Measurements from ENCODE around the gene CAMKK2. TPM values are rescaled to one million over a fixed set of nuclear protein-coding genes. Genes with fewer than 3 reads are reported as not detected.
"Not testable (repeated sequence)": the region's sequence is repeated elsewhere in the genome, so short reads cannot be mapped to it uniquely, and the experiment has no call there.

CAMKK2 gene
- total RNA-seq, 2 experiments from 2014 or later, result 32.2 to 32.7 TPM

DNA sequence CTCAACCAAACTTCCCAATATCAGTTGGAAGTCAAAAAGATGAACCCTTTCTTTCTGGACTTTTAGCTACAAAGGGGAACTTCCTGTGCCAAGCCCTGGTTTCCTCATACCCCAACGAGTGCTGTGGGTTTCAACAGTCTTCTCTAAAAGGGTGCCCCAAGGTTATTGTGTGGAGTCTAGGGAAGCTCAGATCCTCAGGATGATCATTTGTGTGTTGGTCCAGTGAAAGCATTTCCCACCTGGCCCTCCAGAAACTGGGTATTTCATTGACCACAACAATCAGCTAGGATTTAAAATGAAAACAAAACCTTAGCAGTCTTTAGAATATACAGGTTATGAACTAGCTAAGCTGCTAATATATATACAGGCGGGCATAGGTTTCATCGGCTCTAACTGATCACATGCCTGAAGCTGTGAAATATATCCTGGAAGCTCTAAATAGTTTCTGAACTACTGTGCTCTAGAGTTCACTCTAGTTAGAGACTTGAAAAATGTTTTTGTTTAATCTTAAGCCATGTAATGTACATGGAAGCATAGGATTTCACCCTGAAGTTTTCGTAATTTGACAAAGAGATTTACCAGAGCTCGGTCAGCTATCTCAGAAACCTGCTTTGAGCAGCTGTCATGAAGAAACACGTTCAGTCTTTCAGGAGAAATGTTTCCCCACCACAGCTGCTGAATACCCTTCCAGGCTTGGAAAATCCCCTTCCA, 57.0 kb downstream of the CAMKK2 start:
- Mint-ChIP-seq H3K9me3 (ENCODE audit: insufficient read depth) (no peaks in the 10 kb centered on the region), H3K4me3 (no peak overlapping the region), H3K4me1 (ENCODE audit: low read depth) (peaks cover 44% of the 10 kb centered on the region), H3K36me3 (ENCODE audit: low read depth) (peaks cover 60% of the 10 kb centered on the region), H3K27ac (peak overlapping the region; percentile 96), H3K27me3 (ENCODE audit: low read depth) (no peaks in the 10 kb centered on the region)
- ATAC-seq (no peak), DNase-seq (no peak)
- ChIA-PET POLR2A (interaction anchor here (0.6 to 2.1 kb wide), 5 partner anchors 8 to 441 kb away, joined by 3 to 7 read pairs (median 5); no protein-coding TSS in a partner anchor), CTCF (interaction anchor here (0.9 to 3.2 kb wide), 11 partner anchors 10 to 180 kb away, joined by 3 to 45 read pairs (median 4); partner anchors contain the start of gene CAMKK2)

DNA sequence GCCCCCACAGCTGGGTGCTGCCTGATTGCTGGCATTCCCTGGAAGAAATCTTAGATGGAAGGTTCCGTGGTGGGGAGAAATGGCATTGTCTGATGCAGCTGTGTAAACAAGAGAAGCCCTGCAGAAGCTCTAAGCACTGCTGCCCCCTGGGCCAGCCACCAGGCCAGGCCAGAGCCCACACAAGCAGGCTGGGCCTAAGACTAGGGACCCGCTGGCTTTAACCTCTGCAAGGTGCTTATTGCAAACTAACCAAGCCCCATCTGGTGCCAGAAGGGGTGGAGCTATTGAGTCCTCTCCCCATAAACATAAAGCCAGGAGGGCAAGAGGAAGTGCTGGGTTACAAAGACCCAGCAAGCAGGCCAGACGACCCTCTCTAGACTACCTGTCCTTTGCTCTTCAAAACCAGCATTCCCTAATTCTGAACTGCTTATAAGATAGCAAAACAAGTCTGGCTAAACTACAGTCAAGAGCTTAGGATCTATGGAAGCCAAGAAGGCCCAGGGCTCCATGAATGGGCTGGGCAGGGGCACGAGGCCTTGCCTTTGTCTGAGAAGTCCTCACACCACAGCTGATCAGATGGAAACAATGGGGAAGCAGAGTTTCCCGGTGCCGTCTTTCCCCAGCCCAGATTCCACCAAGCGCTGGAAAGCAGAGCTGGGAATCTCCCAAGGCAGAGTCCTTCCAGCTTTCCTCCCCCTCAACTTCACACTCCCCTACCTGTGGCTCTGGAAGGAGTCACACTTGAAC, 57.7 kb downstream of the CAMKK2 start:
- CTCF ChIA-PET, result interaction anchor here (0.9 to 3.2 kb wide), 11 partner anchors 9 to 179 kb away, joined by 3 to 45 read pairs (median 4); partner anchors contain the start of gene CAMKK2
- H3K4me3 Mint-ChIP-seq, result no peak overlapping the region

DNA sequence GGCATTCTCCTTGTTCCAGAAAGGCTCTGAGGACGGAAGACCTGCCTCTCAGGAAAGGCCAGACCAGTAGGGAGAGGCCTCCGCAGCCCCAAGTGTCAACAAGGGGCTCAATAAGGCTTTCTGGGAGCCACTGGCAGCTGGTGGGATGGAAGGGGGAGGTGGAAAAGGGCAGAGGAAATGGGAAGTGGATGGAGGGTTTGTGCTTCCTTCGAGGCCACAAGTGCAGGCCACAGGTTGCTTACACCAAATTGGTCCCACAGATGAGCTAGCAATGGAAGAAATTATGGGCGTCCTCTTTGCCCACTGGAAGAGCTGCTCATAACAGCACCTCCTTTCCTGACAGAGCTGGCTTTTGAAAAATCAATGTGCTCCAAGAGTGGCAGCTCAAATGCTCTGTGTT, 58.4 kb downstream of the CAMKK2 start:
- no peak for ATAC-seq
- no peak overlapping the region for H3K4me3 Mint-ChIP-seq
- no peaks in the 10 kb centered on the region for H3K27me3 Mint-ChIP-seq (ENCODE audit: low read depth)
- DNase-seq, result no peak
- peaks cover 44% of the 10 kb centered on the region for H3K4me1 Mint-ChIP-seq (ENCODE audit: low read depth)
- ChIA-PET CTCF (interaction anchor here (1.7 to 3.2 kb wide), 3 partner anchors 8 to 58 kb away, joined by 5 to 45 read pairs (median 21); partner anchors contain the start of gene CAMKK2), POLR2A (interaction anchor here (0.6 to 1.3 kb wide), 3 partner anchors 13 to 163 kb away, joined by 3 to 4 read pairs (median 4); no protein-coding TSS in a partner anchor)
- H3K9me3 Mint-ChIP-seq (ENCODE audit: insufficient read depth), result no peaks in the 10 kb centered on the region
- peaks cover 63% of the 10 kb centered on the region for H3K36me3 Mint-ChIP-seq (ENCODE audit: low read depth)
- H3K27ac Mint-ChIP-seq, result peak overlapping the region; percentile 46

More for the DNA sequence above, 57.7 kb downstream of the CAMKK2 start:
- Mint-ChIP-seq H3K27ac (peak overlapping the region; percentile 96), H3K27me3 (ENCODE audit: low read depth) (no peaks in the 10 kb centered on the region), H3K36me3 (ENCODE audit: low read depth) (peaks cover 63% of the 10 kb centered on the region), H3K9me3 (ENCODE audit: insufficient read depth) (no peaks in the 10 kb centered on the region), H3K4me1 (ENCODE audit: low read depth) (peaks cover 44% of the 10 kb centered on the region)
- no peak for DNase-seq
- ATAC-seq, result no peak
- POLR2A ChIA-PET, result interaction anchor here (0.6 to 2.1 kb wide), 7 partner anchors 9 to 441 kb away, joined by 3 to 7 read pairs (median 4); no protein-coding TSS in a partner anchor

DNA sequence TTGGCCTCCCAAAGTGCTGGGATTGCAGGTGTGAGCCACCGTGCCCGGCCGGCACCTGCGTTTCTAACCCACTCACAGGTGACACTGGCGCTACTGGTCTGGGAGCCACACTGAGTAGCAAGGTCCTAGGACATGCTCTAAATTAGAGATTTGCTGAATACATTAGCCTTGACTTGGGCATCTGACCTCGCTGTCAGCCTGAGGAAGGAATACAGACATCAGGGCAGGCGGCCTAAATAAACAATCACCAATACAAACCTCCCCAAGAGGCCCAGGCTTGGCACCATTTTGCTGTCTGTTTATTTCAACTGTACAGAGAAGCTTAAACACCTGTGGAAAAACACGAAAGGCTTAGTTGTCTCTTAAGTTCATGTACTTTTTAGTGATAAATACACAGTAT, 59.1 kb downstream of the CAMKK2 start:
- peaks cover 70% of the 10 kb centered on the region for H3K36me3 Mint-ChIP-seq (ENCODE audit: low read depth)
- POLR2A ChIA-PET, result interaction anchor here (0.8 kb wide), 1 partner anchor 15 kb away, joined by 4 read pairs; no protein-coding TSS in a partner anchor

DNA sequence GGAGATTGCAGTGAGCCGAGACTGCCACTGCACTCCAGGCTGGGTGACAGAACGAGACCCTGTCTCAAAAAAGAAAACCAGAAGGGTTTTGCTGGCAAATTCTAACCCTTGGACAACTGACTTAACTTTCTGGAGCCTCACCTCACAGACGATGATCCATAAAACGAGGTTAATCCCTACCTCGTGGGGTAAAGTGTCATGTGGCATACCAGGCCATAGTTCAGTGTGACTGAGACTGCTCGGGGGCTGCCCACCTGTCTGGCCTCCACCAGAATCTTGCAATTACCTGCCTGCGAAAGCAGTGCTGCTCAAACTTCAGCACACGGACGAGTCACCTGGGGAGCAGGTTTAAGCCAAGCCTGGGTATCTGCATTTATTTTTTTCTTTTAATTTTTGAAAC, 59.7 kb downstream of the CAMKK2 start:
- DNase-seq (no peak), ATAC-seq (no peak)
- Mint-ChIP-seq H3K36me3 (ENCODE audit: low read depth) (peaks cover 76% of the 10 kb centered on the region), H3K4me1 (ENCODE audit: low read depth) (peaks cover 42% of the 10 kb centered on the region), H3K4me3 (no peak overlapping the region), H3K9me3 (ENCODE audit: insufficient read depth) (no peaks in the 10 kb centered on the region), H3K27me3 (ENCODE audit: low read depth) (no peaks in the 10 kb centered on the region), H3K27ac (peak overlapping the region; percentile 39)
- ChIA-PET CTCF (no interaction called here), POLR2A (no interaction called here)

More for the DNA sequence above, 59.1 kb downstream of the CAMKK2 start:
- Mint-ChIP-seq H3K27me3 (ENCODE audit: low read depth) (no peaks in the 10 kb centered on the region), H3K4me1 (ENCODE audit: low read depth) (peaks cover 44% of the 10 kb centered on the region), H3K9me3 (ENCODE audit: insufficient read depth) (no peaks in the 10 kb centered on the region), H3K4me3 (no peak overlapping the region), H3K27ac (peak overlapping the region; percentile 46)
- DNase-seq (no peak), ATAC-seq (no peak)
- CTCF ChIA-PET, result no interaction called here

DNA sequence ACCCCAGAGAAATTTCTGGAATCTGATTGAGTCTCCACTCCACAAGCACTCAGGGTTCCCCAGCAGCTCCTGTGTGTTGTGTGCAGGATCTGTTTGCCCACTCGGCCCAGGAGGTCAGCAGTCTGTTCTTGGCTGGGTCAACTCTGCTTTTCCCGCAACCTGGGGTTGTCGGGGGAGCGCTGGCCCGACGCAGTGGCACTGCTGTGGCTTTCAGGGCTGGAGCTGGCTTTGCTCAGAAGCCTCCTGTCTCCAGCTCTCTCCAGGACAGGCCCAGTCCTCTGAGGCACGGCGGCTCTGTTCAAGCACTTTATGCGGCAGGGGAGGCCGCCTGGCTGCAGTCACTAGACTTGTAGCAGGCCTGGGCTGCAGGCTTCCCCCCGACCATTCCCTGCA, 62.9 kb downstream of the CAMKK2 start:
- H3K9me3 Mint-ChIP-seq (ENCODE audit: insufficient read depth), result no peaks in the 10 kb centered on the region
- H3K27me3 Mint-ChIP-seq (ENCODE audit: low read depth), result no peaks in the 10 kb centered on the region
- peaks cover 26% of the 10 kb centered on the region for H3K4me1 Mint-ChIP-seq (ENCODE audit: low read depth)
- ATAC-seq (no peak), DNase-seq (no peak)
- no peak overlapping the region for H3K4me3 Mint-ChIP-seq
- peaks cover 71% of the 10 kb centered on the region for H3K36me3 Mint-ChIP-seq (ENCODE audit: low read depth)
- CTCF ChIA-PET, result no interaction called here
- H3K27ac Mint-ChIP-seq, result no peak overlapping the region
- POLR2A ChIA-PET, result interaction anchor here (1.4 kb wide), 1 partner anchor 9 kb away, joined by 4 read pairs; no protein-coding TSS in a partner anchor

DNA sequence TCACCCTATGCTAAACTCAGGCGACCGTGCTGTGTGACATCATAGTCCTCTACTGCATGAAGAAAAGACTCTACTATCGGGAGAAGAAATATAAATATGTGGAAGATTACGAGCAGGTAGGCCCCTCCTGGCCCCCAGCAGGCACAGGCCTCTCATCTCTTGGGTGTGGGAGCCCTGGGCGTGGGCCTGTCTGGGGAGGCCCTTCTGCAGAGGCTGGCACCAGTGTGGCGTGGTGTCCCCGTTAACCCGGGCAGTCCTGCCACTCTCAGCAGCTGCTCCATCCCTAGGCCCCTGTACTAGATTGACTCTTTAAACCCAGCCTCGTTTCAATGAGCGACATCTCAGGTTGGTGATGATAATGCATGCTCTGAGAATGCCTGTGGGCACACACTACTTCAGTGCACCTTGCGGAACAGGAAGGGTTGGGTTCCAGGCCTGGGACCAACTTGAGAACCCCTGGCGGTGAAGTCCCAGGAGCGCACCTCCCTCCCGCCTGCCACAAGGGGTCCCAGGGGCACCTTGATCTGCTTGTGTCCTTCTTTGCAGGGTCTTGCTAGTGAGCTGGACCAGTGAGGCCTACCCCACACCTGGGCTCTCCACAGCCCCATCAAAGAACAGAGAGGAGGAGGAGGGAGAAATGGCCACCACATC, 63.4 kb downstream of the CAMKK2 start:
- no peak for DNase-seq
- H3K9me3 Mint-ChIP-seq (ENCODE audit: insufficient read depth), result no peaks in the 10 kb centered on the region
- peaks cover 21% of the 10 kb centered on the region for H3K4me1 Mint-ChIP-seq (ENCODE audit: low read depth)
- H3K4me3 Mint-ChIP-seq, result no peak overlapping the region
- H3K27ac Mint-ChIP-seq, result peak overlapping the region; percentile 6
- H3K36me3 Mint-ChIP-seq (ENCODE audit: low read depth), result peaks cover 73% of the 10 kb centered on the region
- POLR2A ChIA-PET, result interaction anchor here (1.4 kb wide), 1 partner anchor 9 kb away, joined by 4 read pairs; no protein-coding TSS in a partner anchor
- no peak for ATAC-seq
- no peaks in the 10 kb centered on the region for H3K27me3 Mint-ChIP-seq (ENCODE audit: low read depth)
- CTCF ChIA-PET, result no interaction called here

DNA sequence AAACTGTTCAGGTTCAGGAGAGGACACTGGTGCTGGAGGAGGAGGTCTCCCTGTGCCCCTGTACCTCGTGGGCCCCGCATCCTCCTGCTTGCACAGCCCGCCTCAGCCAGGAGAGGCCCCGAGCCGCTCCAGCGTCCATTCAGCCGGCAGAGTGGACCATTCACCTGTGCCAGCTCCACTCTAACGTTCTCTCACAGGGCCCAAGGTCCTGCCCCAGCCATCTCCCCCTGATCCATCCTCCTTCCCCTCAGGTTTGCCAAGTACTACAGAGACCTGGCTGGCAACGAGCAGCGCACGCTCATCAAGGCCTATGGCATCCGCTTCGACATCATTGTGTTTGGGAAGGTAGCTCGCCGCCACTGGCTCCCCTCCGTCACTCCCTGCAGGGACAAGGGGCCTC, 64.3 kb downstream of the CAMKK2 start:
- peaks cover 72% of the 10 kb centered on the region for H3K36me3 Mint-ChIP-seq (ENCODE audit: low read depth)
- peaks cover 21% of the 10 kb centered on the region for H3K4me1 Mint-ChIP-seq (ENCODE audit: low read depth)
- H3K27ac Mint-ChIP-seq, result peak overlapping the region; percentile 20
- H3K27me3 Mint-ChIP-seq (ENCODE audit: low read depth), result no peaks in the 10 kb centered on the region
- DNase-seq, result no peak
- ATAC-seq, result no peak
- H3K9me3 Mint-ChIP-seq (ENCODE audit: insufficient read depth), result no peaks in the 10 kb centered on the region
- CTCF ChIA-PET, result interaction anchor here (2.6 kb wide), 1 partner anchor 172 kb away, joined by 9 read pairs; no protein-coding TSS in a partner anchor
- POLR2A ChIA-PET, result no interaction called here
- H3K4me3 Mint-ChIP-seq, result no peak overlapping the region

DNA sequence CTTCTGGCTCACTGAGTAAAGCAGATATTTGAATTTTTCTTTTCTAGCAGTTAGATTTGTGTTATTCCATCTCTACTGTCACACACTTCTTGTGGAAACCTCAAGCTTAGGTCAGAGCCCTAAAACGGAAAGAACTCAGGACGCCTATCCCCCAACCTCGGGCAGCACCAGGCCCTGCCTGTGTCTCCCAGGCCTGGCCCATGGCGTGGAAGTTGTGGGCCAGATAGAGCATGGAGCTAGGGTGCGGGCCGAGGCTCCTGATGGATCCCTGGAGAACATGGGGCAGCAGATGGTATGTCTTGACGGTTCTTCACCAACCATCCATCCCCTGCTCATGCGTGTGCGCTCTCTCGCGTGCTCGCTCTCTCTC, 66.0 kb downstream of the CAMKK2 start:
- Mint-ChIP-seq H3K36me3 (ENCODE audit: low read depth) (peaks cover 75% of the 10 kb centered on the region), H3K9me3 (ENCODE audit: insufficient read depth) (no peaks in the 10 kb centered on the region), H3K4me1 (ENCODE audit: low read depth) (peaks cover 38% of the 10 kb centered on the region), H3K27ac (no peak overlapping the region), H3K27me3 (ENCODE audit: low read depth) (no peaks in the 10 kb centered on the region), H3K4me3 (no peak overlapping the region)
- ChIA-PET POLR2A (interaction anchor here (0.6 to 0.7 kb wide), 2 partner anchors 20 to 232 kb away, joined by 3 to 5 read pairs; no protein-coding TSS in a partner anchor), CTCF (interaction anchor here (0.8 to 3.1 kb wide), 10 partner anchors 9 to 171 kb away, joined by 3 to 45 read pairs (median 4); no protein-coding TSS in a partner anchor)
- ATAC-seq, result no peak
- DNase-seq, result no peak

DNA sequence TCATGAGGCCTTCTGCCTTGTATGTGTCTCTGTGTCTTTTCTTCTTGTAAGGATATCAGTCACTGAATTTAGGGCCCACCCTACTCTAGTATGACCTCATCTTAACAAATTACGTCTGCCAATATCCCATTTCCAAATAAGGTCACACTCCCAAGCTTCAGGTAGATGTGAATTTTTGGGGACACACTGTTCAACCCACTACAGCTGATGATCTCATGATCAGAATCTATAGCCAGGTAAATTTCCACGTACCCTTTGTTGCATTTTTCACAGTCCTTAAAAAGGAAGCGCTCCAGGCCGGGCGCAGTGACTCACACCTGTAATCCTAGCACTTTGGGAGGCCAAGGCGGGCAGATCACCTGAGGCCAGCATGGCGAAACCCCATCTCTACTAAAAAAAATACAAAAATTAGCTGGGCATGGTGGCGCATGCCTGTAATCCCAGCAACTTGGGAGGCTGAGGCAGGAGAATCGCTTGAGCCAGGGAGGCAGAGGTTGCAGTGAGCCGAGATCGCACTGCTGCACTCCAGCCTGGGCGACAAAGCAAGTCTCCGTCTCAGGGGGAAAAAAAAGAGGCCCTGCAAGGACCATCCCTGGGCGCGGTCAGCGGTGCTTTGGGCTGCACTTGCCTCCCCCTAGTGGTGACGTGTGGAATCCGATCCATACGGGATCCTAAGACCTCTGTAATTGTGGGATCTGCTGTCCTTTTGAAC, 66.5 kb downstream of the CAMKK2 start:
- peak; percentile 76 for DNase-seq
- ChIA-PET CTCF (interaction anchor here (0.8 to 3.1 kb wide), 12 partner anchors 10 to 170 kb away, joined by 3 to 45 read pairs (median 4); no protein-coding TSS in a partner anchor), POLR2A (interaction anchor here (0.6 kb wide), 1 partner anchor 232 kb away, joined by 5 read pairs; no protein-coding TSS in a partner anchor)
- not testable (repeated sequence) for H3K27me3 Mint-ChIP-seq (ENCODE audit: low read depth); H3K4me3 Mint-ChIP-seq; H3K9me3 Mint-ChIP-seq (ENCODE audit: insufficient read depth)
- Mint-ChIP-seq H3K4me1 (ENCODE audit: low read depth) (peaks cover 42% of the 10 kb centered on the region), H3K36me3 (ENCODE audit: low read depth) (peaks cover 72% of the 10 kb centered on the region), H3K27ac (peak overlapping the region; percentile 47)
- ATAC-seq, result peak; percentile 80
